HG03280 (cell line): ENCODE results near the gene XIST.
"Not testable (repeated sequence)": the region's sequence is repeated elsewhere in the genome, so short reads cannot be mapped to it uniquely, and the experiment has no call there.

Source experiments
- ATAC-seq: cut with Tn5 transposase; IDR thresholded peaks from one replicate; pipeline ENCODE4 v1.9.1; 2021; ENCODE audit warnings: mild to moderate bottlenecking, moderate library complexity; ENCODE audit not compliant: unreplicated experiment

XIST gene

DNA sequence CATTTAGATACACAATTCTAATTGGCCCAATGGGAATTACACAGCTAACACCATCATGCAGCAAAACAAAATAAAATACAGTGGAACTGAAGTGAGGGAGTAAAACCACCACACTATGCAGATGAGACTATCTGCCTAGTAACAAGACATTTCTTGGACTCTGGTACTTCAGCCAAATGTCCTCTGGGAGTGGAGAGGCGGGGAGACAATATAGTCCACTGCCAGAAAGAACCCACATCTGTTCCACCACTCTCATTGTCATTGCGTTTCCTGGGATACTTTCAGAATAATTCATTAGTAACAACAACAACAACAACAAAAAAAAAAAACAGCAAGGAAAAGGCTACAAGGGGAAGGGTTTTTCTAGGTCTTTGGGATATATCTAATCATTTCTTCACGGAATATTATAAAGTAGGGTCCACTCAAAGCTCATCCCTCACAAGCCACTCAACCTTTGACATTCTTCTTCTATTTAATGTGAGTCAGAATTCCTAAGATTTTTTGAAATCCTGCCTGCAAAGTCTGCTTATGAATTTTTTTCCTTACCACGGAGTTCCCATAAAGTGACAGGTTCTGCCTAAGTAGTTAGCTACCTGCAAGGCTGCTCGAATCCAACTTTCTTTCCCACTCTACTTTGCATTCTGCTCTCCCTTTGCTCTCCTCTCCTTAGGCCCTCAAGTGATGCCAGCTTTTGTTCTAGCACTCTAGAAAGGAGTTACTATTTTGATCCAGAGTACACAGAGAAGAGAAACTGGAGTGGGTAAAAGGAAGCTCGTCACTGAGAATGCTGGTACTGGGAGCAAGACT lies 34.9 kb downstream of the XIST start:
- ATAC-seq: no peak

DNA sequence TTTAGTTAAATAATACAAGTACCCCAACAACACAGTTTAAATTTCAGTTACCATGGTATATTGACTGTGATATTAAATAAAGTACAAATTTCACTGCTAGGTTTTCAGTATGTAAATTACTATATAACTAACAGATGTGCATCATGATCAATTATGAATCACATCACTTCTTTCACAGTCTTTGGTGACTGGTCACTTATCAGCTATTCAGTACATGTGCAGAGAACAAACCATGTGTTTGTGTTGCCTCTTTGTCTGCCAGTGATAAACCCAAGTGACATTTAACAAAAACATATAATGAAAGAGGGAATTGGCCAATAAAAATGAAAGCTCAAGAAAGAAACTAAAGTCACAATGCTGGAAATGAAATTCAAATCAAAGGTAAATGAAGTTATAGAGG lies 40.3 kb downstream of the XIST start:
- no peak for ATAC-seq

DNA sequence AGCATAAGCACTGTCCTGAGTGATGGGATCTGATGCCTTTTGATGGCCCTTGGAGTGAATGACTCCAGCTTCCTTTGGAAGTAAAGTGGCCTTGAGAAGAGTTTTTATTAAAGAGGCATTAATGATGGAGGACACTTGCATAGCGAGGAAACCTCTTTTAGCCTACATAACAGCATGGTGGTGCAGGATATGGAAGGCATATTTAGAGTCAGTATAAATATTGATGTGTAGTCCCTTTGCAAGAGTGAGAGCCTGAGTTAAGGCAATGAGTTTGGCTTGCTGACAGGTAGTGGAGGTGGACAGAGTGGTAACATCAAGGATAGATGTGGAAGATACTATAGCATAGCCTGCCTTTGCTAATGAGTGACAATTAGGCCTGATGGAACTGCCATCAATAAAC lies 48.4 kb downstream of the XIST start:
- not testable (repeated sequence) for ATAC-seq

DNA sequence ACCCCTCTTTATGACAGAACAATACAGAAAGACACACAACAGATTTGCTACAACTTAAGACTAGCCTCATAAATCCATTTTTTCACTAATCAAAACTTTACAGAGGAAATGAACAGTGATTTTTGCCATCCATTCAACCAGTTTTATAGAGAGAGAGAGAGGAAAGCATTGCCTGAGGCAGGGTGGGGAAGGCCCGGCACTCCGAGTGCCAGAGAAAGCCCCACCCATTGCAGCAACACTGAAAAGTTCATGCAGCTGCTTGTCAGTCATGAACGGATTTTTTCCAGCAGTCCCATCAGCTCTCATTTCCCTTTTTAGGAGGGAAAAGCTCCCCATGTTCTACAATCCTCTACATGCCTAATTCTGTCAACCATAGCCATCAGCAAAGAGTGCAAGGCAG lies 52.6 kb downstream of the XIST start:
- ATAC-seq: no peak

DNA sequence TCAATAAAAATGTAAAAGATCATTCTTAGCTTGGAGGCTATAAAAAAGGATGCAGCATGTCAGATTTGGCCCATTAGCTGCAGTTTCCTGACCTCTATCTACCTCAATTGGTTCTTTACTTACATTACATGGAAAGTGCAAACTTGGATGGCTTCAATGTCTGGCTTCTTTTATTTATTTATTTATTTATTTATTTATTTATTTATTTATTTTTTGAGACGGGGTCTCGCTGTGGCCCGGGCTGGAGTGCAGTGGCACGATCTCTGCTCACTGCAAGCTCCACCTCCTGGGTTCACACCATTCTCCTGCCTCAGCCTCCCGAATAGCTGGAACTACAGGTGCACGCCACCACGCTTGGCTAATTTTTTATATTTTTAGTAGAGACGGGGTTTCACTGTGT lies 60.0 kb downstream of the XIST start:
- not testable (repeated sequence) for ATAC-seq

DNA sequence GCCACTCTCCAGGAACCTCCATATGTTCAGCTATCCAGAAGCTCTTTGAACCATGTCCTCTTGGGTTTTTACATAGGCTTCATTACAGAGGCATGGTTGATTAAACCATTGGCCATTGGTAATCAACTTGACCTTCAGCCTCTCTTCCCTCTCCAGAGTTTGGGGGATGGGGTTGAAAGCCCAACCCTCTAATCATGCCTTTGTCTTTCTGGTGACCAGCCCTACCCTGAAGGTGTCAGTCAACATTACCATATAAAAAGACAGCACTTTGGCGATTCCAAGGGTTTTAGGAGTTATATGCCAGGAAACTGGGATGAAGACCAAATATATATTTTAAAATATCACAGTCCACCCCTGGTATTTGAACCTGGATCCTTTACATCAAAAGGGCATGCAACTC lies 67.0 kb downstream of the XIST start:
- no peak for ATAC-seq
